Transverse colon (tissue), 4 donors: Measurements from ENCODE around the gene ARAP1. TPM values are rescaled to one million over a fixed set of nuclear protein-coding genes. Genes with fewer than 3 reads are reported as not detected.

Experiments
- DNase-seq: peaks from one replicate; pipeline ENCODE4 v3.0.0-alpha.2; 2019
- H3K27ac ChIP-seq, 4 donors: fragments of 200-600 bp; sonication (generic); 2 replicates each; pipeline ENCODE4 v1.5.1; 2016 to 2018; ENCODE audit warnings: inconsistent platforms in 4 of 4
- H3K27me3 ChIP-seq: fragments of 200-600 bp; sonication (generic); 2 replicates; pipeline ENCODE4 v1.5.1; 2017; ENCODE audit warnings: inconsistent platforms
- H3K36me3 ChIP-seq, 4 donors: fragments of 200-600 bp; sonication (generic); 2 replicates each; pipeline ENCODE4 v1.5.1; 2017 to 2019; ENCODE audit warnings: inconsistent platforms in 4 of 4
- H3K4me1 ChIP-seq, 4 donors: fragments of 200-600 bp; sonication (generic); 2 replicates each; pipeline ENCODE4 v1.5.1; 2017 to 2020; ENCODE audit warnings: inconsistent platforms in 4 of 4
- H3K4me3 ChIP-seq, 4 donors: fragments of 200-600 bp; sonication (generic); 1 replicate in 1 of 4; 2 replicates in 3 of 4; pipeline versions ENCODE4 v1.5.1 to v1.6.1; 2017 to 2019; ENCODE audit warnings: inconsistent platforms in 4 of 4
- H3K9me3 ChIP-seq, 2 donors: fragments of 200-600 bp; sonication (generic); 2 replicates each; pipeline ENCODE4 v1.5.1; 2017 to 2019; ENCODE audit warnings: inconsistent platforms in 2 of 2
- EP300 ChIP-seq: sonication (generic); formaldehyde crosslinking; IDR thresholded peaks from one replicate; pipeline ENCODE4 v1.6.1; 2017; ENCODE audit warnings: antibody characterized with exemption, low read depth
- POLR2A ChIP-seq: fragments of 450-650 bp; IDR thresholded peaks from one replicate; pipeline ENCODE4 v1.6.1; 2016; ENCODE audit warnings: antibody characterized with exemption, mild to moderate bottlenecking, moderate library complexity
- POLR2AphosphoS5 ChIP-seq, 3 donors: sonication (generic); formaldehyde crosslinking; IDR thresholded peaks; one replicate each; pipeline ENCODE4 v1.6.1; 2016; ENCODE audit warnings: antibody characterized with exemption in 3 of 3
- WGBS, 2 donors: methylation state at CpG; one replicate each; pipeline ENCODE4 v1.1.5; 2018; ENCODE audit warnings: low coverage in 1 of 2; 5-methylcytosine and 5-hydroxymethylcytosine counted together
- in situ Hi-C, 4 donors: fragments of 200-750 bp; cut with MboI; loops; one replicate each; pipeline versions ENCODE4 v1.15.0 to v1.15.1; 2017; ENCODE audit warnings: low sequenced_read_pairs in 3 of 4, low pct_ligation_motif_present in 1 of 4, low pct_unique_long_range_greater_than_20kb in 1 of 4
- intact Hi-C: fragments of 100-400 bp; cut with DNase I; formaldehyde crosslinking; loops from one replicate; pipeline ENCODE4 v1.15.1; 2023; ENCODE audit warnings: low total_unique reads
- total RNA-seq, 4 donors: library from RNA; depleted of rRNA; stranded (reverse); fragments of >200 nt; gene quantifications; one replicate each; pipeline ENCODE4 v1.1.0, GENCODE V29; 2016
- TF ChIP-seq, protein P1 (sequence below), 5 experiments: fragments of 200-600 bp in 3 of 5; fragments of 450-650 bp in 2 of 5; sonication (generic) in 3 of 5; IDR thresholded peaks; 1 replicate in 2 of 5; 2 replicates in 3 of 5; pipeline ENCODE4 v1.5.1; 2016 to 2017; ENCODE audit warnings: antibody characterized with exemption in 5 of 5, inconsistent platforms in 3 of 5, mild to moderate bottlenecking in 2 of 5, moderate library complexity in 1 of 5

Gene ARAP1
- total RNA-seq, 4 donors from 2014 or later, result 99.4 to 233 (median 108) TPM

DNA sequence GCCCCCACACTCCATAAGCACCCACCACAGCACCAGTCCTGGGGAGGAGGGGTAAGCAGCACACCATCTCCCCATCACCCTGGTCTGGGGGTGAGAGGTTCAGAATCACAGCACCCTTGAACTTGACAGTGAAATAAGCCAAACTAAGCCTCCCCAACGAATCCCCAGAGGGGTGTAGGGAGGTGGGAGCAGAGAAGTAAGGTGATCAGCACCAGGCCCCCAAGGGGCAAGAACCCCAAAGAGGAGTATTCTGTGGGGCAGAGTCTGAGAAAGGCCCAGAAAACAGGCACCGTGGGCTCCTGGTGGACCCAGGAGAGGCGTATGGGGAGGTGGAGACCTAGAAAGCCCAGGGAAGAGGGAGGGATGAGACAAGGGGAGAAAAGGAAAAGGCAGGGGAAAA lies 30.9 kb downstream of the ARAP1 start:
- no peak for TF ChIP-seq POLR2AphosphoS5 (IDR thresholded peaks at IDR 0.05)
- TF ChIP-seq POLR2A, result no peak
- TF ChIP-seq, protein P1, sequence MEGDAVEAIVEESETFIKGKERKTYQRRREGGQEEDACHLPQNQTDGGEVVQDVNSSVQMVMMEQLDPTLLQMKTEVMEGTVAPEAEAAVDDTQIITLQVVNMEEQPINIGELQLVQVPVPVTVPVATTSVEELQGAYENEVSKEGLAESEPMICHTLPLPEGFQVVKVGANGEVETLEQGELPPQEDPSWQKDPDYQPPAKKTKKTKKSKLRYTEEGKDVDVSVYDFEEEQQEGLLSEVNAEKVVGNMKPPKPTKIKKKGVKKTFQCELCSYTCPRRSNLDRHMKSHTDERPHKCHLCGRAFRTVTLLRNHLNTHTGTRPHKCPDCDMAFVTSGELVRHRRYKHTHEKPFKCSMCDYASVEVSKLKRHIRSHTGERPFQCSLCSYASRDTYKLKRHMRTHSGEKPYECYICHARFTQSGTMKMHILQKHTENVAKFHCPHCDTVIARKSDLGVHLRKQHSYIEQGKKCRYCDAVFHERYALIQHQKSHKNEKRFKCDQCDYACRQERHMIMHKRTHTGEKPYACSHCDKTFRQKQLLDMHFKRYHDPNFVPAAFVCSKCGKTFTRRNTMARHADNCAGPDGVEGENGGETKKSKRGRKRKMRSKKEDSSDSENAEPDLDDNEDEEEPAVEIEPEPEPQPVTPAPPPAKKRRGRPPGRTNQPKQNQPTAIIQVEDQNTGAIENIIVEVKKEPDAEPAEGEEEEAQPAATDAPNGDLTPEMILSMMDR (IDR thresholded peaks at IDR 0.05), result no peak
- no peak for TF ChIP-seq EP300
- intact Hi-C loops, result no loop called here
- in situ Hi-C loops, result loop anchor here in 3 of 4 donors (10.0 kb wide), 2 partner anchors 74 to 454 kb away; partner anchors contain the start of gene STARD10 (in 3 of the 3)
- no peak for DNase-seq
- peaks cover 25 to 61% (median 39%) of the 10 kb centered on the region in 4 donors for H3K4me1 ChIP-seq
- 0 to 4% methylated on average over 2 to 3 of the region's 3 CpGs for WGBS, 2 donors
- peak overlapping the region; percentile 86 to 93 (median 92) for H3K27ac ChIP-seq
- peak overlapping the region; percentile 45 to 81 (median 57) for H3K4me3 ChIP-seq
- no peaks in the 10 kb centered on the region for H3K9me3 ChIP-seq
- H3K36me3 ChIP-seq, result no peaks in the 10 kb centered on the region
- H3K27me3 ChIP-seq, result no peaks in the 10 kb centered on the region

DNA sequence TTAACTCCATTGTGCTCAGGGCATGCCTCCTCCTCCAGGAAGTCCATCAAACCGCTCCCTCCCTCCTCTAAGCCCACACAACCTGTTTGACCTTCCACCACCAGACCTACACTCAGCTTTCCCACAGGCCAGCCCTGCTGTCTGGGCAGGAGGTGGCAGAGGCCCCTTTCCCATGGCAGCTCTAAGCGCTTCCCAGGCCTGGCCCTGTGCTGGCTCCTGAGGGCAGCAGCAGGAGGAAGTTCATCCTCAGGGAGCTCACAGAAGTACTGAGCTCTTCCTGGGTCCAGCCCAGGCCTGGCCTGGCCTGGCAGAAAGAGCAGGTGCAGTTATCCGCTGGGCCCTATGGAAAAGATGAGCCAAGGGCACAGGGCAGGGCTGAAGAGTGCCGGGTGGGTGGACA lies 31.4 kb downstream of the ARAP1 start:
- 54% methylated on average over 4 of the region's 4 CpGs; no CpG with 5 or more reads in 1 of the 2 donors for WGBS, 2 donors
- H3K9me3 ChIP-seq, result no peaks in the 10 kb centered on the region
- peaks cover 25 to 62% (median 39%) of the 10 kb centered on the region in 4 donors for H3K4me1 ChIP-seq
- no peak for DNase-seq
- in situ Hi-C loops (loop anchor here in 3 of 4 donors (10.0 kb wide), 2 partner anchors 74 to 454 kb away; partner anchors contain the start of gene STARD10 (in 3 of the 3)), intact Hi-C loops (no loop called here)
- H3K4me3 ChIP-seq, result peak overlapping the region; percentile 45 to 81 (median 57)
- no peaks in the 10 kb centered on the region for H3K36me3 ChIP-seq
- TF ChIP-seq, protein P1 (IDR thresholded peaks at IDR 0.05), result no peak
- TF ChIP-seq EP300 (no peak), POLR2AphosphoS5 (IDR thresholded peaks at IDR 0.05) (no peak), POLR2A (peak; percentile 29)
- peak overlapping the region; percentile 86 to 93 (median 92) for H3K27ac ChIP-seq
- no peaks in the 10 kb centered on the region for H3K27me3 ChIP-seq

DNA sequence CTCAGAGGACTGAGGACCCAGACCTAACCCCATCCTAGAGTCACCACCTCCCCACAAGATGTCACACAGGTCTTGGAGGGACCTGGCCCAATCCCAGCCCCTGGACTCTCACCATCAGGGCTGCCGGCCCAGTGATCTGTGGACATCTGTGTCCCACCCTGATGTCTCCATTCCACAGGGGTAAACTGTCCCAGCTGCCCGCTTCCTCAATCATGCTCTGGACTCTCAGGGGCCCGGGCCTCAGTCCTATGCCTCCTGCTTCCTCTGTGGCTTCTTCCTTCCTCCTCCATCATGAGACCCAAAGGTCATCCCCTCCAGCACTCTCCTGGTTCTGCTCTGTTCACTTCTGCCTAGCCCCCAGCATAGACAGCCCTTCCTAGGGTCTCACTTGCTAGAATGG lies 32.2 kb downstream of the ARAP1 start:
- TF ChIP-seq, protein P1 (IDR thresholded peaks at IDR 0.05), result no peak
- TF ChIP-seq EP300 (no peak), POLR2AphosphoS5 (IDR thresholded peaks at IDR 0.05) (no peak), POLR2A (no peak)

DNA sequence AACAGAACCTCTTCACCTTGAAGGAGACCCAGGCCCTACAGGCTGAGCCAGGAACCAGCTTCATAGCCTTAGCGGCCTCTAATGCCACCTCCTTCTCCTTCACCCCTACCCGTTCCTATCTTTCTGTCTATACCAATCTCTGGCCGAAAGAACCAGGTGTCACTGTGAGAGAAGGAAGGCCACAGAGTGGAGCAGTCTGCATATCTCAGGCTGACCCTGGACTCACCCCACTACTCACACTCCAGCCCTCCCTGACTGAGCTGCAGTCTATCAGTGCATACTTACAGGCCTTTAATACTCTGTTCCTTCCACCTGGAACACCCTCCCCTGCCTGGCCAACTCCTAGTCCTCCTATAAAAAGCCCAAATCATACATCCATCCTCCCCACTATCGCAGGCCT lies 32.7 kb downstream of the ARAP1 start:
- in situ Hi-C loops, result no loop called here
- DNase-seq, result no peak
- Histone ChIP-seq H3K4me1 (peaks cover 25 to 58% (median 37%) of the 10 kb centered on the region in 4 donors), H3K36me3 (no peaks in the 10 kb centered on the region), H3K27me3 (no peaks in the 10 kb centered on the region), H3K4me3 (peak overlapping the region in 1 of 4 donors; percentile 81), H3K27ac (peak overlapping the region; percentile 86 to 93 (median 92)), H3K9me3 (no peaks in the 10 kb centered on the region)
- intact Hi-C loops, result no loop called here
- no peak for TF ChIP-seq EP300
- TF ChIP-seq POLR2A, result no peak
- no peak for TF ChIP-seq POLR2AphosphoS5 (IDR thresholded peaks at IDR 0.05)
- TF ChIP-seq, protein P1 (IDR thresholded peaks at IDR 0.05), result no peak
- WGBS, 2 donors, result 73% methylated on average over 4 of the region's 4 CpGs; no CpG with 5 or more reads in 1 of the 2 donors

More for the DNA sequence above, 32.2 kb downstream of the ARAP1 start:
- H3K27me3 ChIP-seq, result no peaks in the 10 kb centered on the region
- no peaks in the 10 kb centered on the region for H3K9me3 ChIP-seq
- DNase-seq, result no peak
- 76% methylated on average over 3 of the region's 3 CpGs; no CpG with 5 or more reads in 1 of the 2 donors for WGBS, 2 donors
- H3K36me3 ChIP-seq, result no peaks in the 10 kb centered on the region
- peak overlapping the region; percentile 86 to 93 (median 92) for H3K27ac ChIP-seq
- peak overlapping the region in 2 of 4 donors; percentile 58 to 81 for H3K4me3 ChIP-seq
- intact Hi-C loops, result no loop called here
- in situ Hi-C loops, result loop anchor here in 3 of 4 donors (10.0 kb wide), 2 partner anchors 75 to 455 kb away; partner anchors contain the start of gene STARD10 (in 3 of the 3)
- peaks cover 25 to 58% (median 39%) of the 10 kb centered on the region in 4 donors for H3K4me1 ChIP-seq
